Psoas muscle (tissue), 8 donors: ENCODE data around the gene PHACTR4. TPM values are rescaled to one million over a fixed set of nuclear protein-coding genes. Genes with fewer than 3 reads are reported as not detected.
"Not testable (repeated sequence)": the region's sequence is repeated elsewhere in the genome, so short reads cannot be mapped to it uniquely, and the experiment has no call there.

Experiments used
- ATAC-seq, 4 donors: fragments of 200-7000 bp; cut with Tn5 transposase; one replicate each; pipeline ENCODE4 v1.9.1; 2020; ENCODE audit warnings: moderate library complexity in 3 of 4, mild to moderate bottlenecking in 2 of 4
- DNase-seq, 2 donors: peaks; one replicate each; pipeline ENCODE4 v3.0.0-alpha.2; 2020
- H3K27ac ChIP-seq: fragments of 200-600 bp; one replicate; pipeline ENCODE4 v1.8.0; 2022
- H3K27me3 ChIP-seq, 3 donors: fragments of 200-600 bp in 1 of 3; one replicate each; pipeline versions ENCODE4 v1.6.1 to v1.8.0; 2013 to 2022; ENCODE audit warnings: low read length in 2 of 3, mild to moderate bottlenecking in 2 of 3, moderate library complexity in 1 of 3; ENCODE audit not compliant: insufficient read depth in 3 of 3
- H3K36me3 ChIP-seq, 2 donors: fragments of 200-600 bp in 1 of 2; one replicate each; pipeline versions ENCODE4 v1.6.1 to v1.8.0; 2013 to 2022; ENCODE audit warnings: low read depth in 1 of 2, mild to moderate bottlenecking in 1 of 2, moderate library complexity in 1 of 2; ENCODE audit not compliant: insufficient read depth in 1 of 2
- H3K4me1 ChIP-seq: fragments of 200-600 bp; one replicate; pipeline ENCODE4 v1.8.0; 2022
- H3K4me3 ChIP-seq: fragments of 200-600 bp; one replicate; pipeline ENCODE4 v1.8.0; 2022; ENCODE audit warnings: mild to moderate bottlenecking
- H3K9me3 ChIP-seq: fragments of 200-600 bp; one replicate; pipeline ENCODE4 v1.8.0; 2022
- WGBS, 3 donors: extraction: QIAGEN DNeasy Blood & Tissue Kit; methylation state at CpG; one replicate each; pipeline versions ENCODE4 v1.1.6 to v1.1.7; 2013; 5-methylcytosine and 5-hydroxymethylcytosine counted together
- intact Hi-C, 2 donors: fragments of 100-400 bp; cut with DNase I; formaldehyde crosslinking; loops; one replicate each; pipeline versions ENCODE4 v1.11.0 to v1.14.2; 2022
- polyA plus RNA-seq, 3 donors: library from polyadenylated mRNA; stranded (reverse); fragments of 200-250 nt; gene quantifications; one replicate each; pipeline ENCODE4 v1.2.3, GENCODE V29; 2013
- total RNA-seq, 4 donors: library from RNA; stranded (reverse); fragmentation: NEBNext Ultra II Directional in 2 of 4; extraction: Animal tissue kit (Norgen Biotek cat#: 25700) in 2 of 4; gene quantifications; one replicate each; pipeline versions ENCODE4 v1.2.1 to v1.2.4, GENCODE V29; 2021 to 2023
- TF ChIP-seq, protein P1 (sequence below): fragments of 200-600 bp; IDR thresholded peaks from one replicate; pipeline ENCODE4 v1.8.0; 2022; ENCODE audit warnings: antibody characterized with exemption
- donor health status: healthy with polysubstance abuse.
- donor health status: DM: no; HTN: no; CAD: no; lungs with moderate emphysema.
- donor health status: Bipolar disorder and iron deficiency.
- donor health status: healthy.
- donor health status: DM: yes; HTN: yes; CAD: no.
- donor health status: DM: no; HTN: no; CAD: no.
- donor health status: DM: no; HTN: no; CAD: no.
- donor health status: DM: yes; HTN: yes; CAD: no.

Gene PHACTR4
- total and polyA plus RNA-seq, 7 donors = 11.7 to 41.8 (median 25.1) TPM

DNA sequence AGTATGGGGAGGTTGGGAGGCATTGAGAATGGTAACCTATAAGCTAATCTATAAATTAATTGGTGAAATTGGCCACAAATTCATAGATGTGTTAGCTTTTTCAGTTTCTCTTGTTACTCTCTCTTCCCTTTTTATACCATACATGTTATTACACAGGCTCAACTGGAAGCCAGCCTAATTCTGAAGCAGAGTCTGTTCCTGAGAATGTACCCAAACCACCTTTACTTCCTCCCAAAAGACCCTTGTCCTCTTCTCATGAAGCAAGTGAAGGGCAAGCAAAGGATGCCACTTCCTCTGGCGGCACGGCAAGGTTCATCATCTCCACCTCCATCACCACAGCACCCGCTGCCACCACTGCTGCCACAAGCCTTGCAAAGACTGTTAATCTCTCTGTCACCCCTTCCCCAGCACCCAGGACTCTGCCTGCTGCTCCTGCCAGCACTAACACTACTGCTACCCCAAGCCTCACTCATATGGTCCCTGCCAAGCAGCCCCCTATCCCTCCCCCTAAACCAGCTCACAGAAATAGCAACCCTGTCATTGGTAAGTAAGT lies 96.8 kb downstream of the PHACTR4 start:
- H3K4me1 ChIP-seq = peaks cover 3% of the 10 kb centered on the region
- intact Hi-C loops = no loop called here
- ATAC-seq = no peak
- TF ChIP-seq, protein P1, sequence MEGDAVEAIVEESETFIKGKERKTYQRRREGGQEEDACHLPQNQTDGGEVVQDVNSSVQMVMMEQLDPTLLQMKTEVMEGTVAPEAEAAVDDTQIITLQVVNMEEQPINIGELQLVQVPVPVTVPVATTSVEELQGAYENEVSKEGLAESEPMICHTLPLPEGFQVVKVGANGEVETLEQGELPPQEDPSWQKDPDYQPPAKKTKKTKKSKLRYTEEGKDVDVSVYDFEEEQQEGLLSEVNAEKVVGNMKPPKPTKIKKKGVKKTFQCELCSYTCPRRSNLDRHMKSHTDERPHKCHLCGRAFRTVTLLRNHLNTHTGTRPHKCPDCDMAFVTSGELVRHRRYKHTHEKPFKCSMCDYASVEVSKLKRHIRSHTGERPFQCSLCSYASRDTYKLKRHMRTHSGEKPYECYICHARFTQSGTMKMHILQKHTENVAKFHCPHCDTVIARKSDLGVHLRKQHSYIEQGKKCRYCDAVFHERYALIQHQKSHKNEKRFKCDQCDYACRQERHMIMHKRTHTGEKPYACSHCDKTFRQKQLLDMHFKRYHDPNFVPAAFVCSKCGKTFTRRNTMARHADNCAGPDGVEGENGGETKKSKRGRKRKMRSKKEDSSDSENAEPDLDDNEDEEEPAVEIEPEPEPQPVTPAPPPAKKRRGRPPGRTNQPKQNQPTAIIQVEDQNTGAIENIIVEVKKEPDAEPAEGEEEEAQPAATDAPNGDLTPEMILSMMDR = no peak
- H3K9me3 ChIP-seq = no peaks in the 10 kb centered on the region
- H3K27ac ChIP-seq = no peak overlapping the region
- no peak overlapping the region for H3K4me3 ChIP-seq
- no peak for DNase-seq
- 93 to 97% (median 96%) methylated on average over 3 of the region's 3 CpGs for WGBS, 3 donors
- H3K27me3 ChIP-seq = no peaks in the 10 kb centered on the region
- H3K36me3 ChIP-seq = peaks cover 6 to 78% of the 10 kb centered on the region in 2 donors

DNA sequence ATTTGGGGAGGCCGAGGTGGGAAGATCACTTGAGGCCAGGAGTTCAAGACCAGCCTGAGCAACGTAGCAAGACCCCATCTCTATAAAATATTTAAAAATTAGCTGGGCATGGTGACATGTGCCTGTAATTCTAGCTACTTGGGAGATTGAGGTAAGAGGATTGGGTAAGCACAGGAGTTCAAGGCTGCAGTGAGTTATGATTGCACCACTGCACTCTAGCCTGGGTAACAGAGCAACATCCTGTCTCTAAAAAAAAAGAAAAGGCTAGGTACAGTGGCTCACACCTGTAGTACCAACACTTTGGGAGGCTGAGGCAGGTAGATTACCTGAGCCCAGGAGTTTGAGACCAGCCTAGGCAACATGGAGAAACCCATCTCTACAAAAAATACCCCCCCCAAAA lies 100.6 kb downstream of the PHACTR4 start:
- TF ChIP-seq, protein P1 = no peak
- Histone ChIP-seq H3K9me3 (no peaks in the 10 kb centered on the region), H3K36me3 (peaks cover 8 to 62% of the 10 kb centered on the region in 2 donors), H3K27me3 (no peaks in the 10 kb centered on the region), H3K27ac (no peak overlapping the region), H3K4me3 (no peak overlapping the region), H3K4me1 (peaks cover 6% of the 10 kb centered on the region)
- 72 to 97% (median 79%) methylated on average over 2 of the region's 2 CpGs for WGBS, 3 donors
- DNase-seq = no peak
- intact Hi-C loops = loop anchor here in 1 of 2 donors (5.0 kb wide), 1 partner anchor 63 kb away; no protein-coding TSS in a partner anchor
- no peak for ATAC-seq

DNA sequence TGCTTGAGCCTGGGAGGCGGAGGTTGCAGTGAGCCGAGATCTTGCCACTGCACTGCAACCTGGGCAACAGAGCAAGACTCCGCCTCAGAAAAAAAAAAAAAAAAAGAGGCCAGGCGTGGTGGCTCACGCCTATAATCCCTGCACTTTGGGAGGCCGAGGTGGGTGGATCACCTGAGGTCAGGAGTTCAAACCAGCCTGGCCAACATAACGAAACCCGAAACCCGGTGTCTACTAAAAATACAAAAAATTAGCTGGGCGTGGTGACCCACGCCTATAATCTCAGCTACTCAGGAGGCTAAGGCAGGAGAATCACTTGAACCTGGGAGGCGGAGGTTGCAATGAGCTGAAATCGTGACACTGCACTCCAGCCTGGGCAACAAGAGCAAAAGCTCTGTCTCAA lies 110.0 kb downstream of the PHACTR4 start:
- DNase-seq, H3K27ac ChIP-seq, ATAC-seq, intact Hi-C loops, H3K9me3 ChIP-seq, H3K4me3 ChIP-seq, H3K4me1 ChIP-seq, H3K27me3 ChIP-seq: not testable (repeated sequence)
- peaks cover 11 to 98% of the 10 kb centered on the region in 2 donors for H3K36me3 ChIP-seq
- WGBS, 3 donors = 95 to 99% (median 96%) methylated on average over 12 to 13 of the region's 13 CpGs

GRCh38 chr1:28480308-28480707 lies 110.8 kb downstream of the PHACTR4 start:
- ATAC-seq (no peak), DNase-seq (no peak)
- TF ChIP-seq, protein P1 = no peak
- intact Hi-C loops = no loop called here
- Histone ChIP-seq H3K27me3 (no peaks in the 10 kb centered on the region), H3K9me3 (no peaks in the 10 kb centered on the region), H3K36me3 (peaks cover 11 to 98% of the 10 kb centered on the region in 2 donors), H3K27ac (no peak overlapping the region), H3K4me3 (no peak overlapping the region), H3K4me1 (no peaks in the 10 kb centered on the region)
- 90 to 93% (median 92%) methylated on average over 5 of the region's 5 CpGs for WGBS, 3 donors

GRCh38 chr1:28482138-28482537 lies 112.6 kb downstream of the PHACTR4 start:
- no peak for ATAC-seq
- no peak overlapping the region for H3K4me3 ChIP-seq

More at GRCh38 chr1:28482138-28482537, 112.6 kb downstream of the PHACTR4 start:
- DNase-seq = no peak
- WGBS, 3 donors = 81 to 91% (median 82%) methylated on average over 3 of the region's 3 CpGs
- TF ChIP-seq, protein P1 = no peak
- Histone ChIP-seq H3K27ac (no peak overlapping the region), H3K27me3 (no peaks in the 10 kb centered on the region), H3K4me1 (no peaks in the 10 kb centered on the region), H3K36me3 (peaks cover 11 to 100% of the 10 kb centered on the region in 2 donors), H3K9me3 (no peaks in the 10 kb centered on the region)
- intact Hi-C loops = no loop called here
